T1000 (cell line): ENCODE results near the gene ASB15.

ENCODE experiments used
- DNase-seq: peaks from one replicate; lab custom pipeline; 2025; ENCODE audit warnings: mixed read lengths; lab: John Stamatoyannopoulos, UW

ASB15 gene

GRCh38 chr7:123637203-123637602, 35.6 kb downstream of the ASB15 start:
- DNase-seq = no peak

GRCh38 chr7:123637878-123638277, 36.3 kb downstream of the ASB15 start:
- DNase-seq = no peak

- DNase-seq = no peak
Observed at GRCh38 chr7:123639631-123640030, 38.0 kb downstream of the ASB15 start.

- DNase-seq = no peak
Observed at GRCh38 chr7:123640583-123640982, 39.0 kb downstream of the ASB15 start.

GRCh38 chr7:123641901-123642300, 40.3 kb downstream of the ASB15 start:
- DNase-seq = no peak

GRCh38 chr7:123643495-123644441, 42.1 kb downstream of the ASB15 start:
- peak; percentile 35 for DNase-seq

- no peak for DNase-seq
Observed at GRCh38 chr7:123645516-123645915, 43.9 kb downstream of the ASB15 start.

- DNase-seq = no peak
Observed at GRCh38 chr7:123647106-123647730, 45.6 kb downstream of the ASB15 start.

- DNase-seq = no peak
Observed at GRCh38 chr7:123649964-123650363, 48.3 kb downstream of the ASB15 start.

GRCh38 chr7:123650595-123650994, 49.0 kb downstream of the ASB15 start:
- no peak for DNase-seq

- no peak for DNase-seq
Observed at GRCh38 chr7:123652406-123652805, 50.8 kb downstream of the ASB15 start.

- DNase-seq = no peak
Observed at GRCh38 chr7:123653162-123653561, 51.5 kb downstream of the ASB15 start.

- DNase-seq = no peak
Observed at GRCh38 chr7:123655614-123656013, 54.0 kb downstream of the ASB15 start, which contains the start of gene LMOD2. LMOD2 (plus strand) TSS chr7:123655866; CDS start chr7:123655964, 98 bp downstream.

GRCh38 chr7:123656544-123657303, 55.1 kb downstream of the ASB15 start:
- no peak for DNase-seq

GRCh38 chr7:123657304-123657685, 55.7 kb downstream of the ASB15 start:
- DNase-seq = no peak

GRCh38 chr7:123658023-123658422, 56.4 kb downstream of the ASB15 start:
- no peak for DNase-seq

GRCh38 chr7:123660514-123661354, 59.1 kb downstream of the ASB15 start:
- DNase-seq = no peak

GRCh38 chr7:123661765-123662164, 60.1 kb downstream of the ASB15 start:
- DNase-seq = no peak

- no peak for DNase-seq
Observed at GRCh38 chr7:123662293-123662692, 60.7 kb downstream of the ASB15 start.

- DNase-seq = no peak
Observed at GRCh38 chr7:123662755-123663154, 61.1 kb downstream of the ASB15 start.

GRCh38 chr7:123663200-123663599, 61.6 kb downstream of the ASB15 start:
- DNase-seq = no peak

- DNase-seq = no peak
Observed at GRCh38 chr7:123665157-123665556, 63.5 kb downstream of the ASB15 start.
